Measurements from ENCODE around the gene GRHL3. TPM values are rescaled to one million over a fixed set of nuclear protein-coding genes. Genes with fewer than 3 reads are reported as not detected.

GRHL3 gene
- total and polyA plus RNA-seq, 2 donors (not counting 3 experiments of a cell fraction or from before 2014, with no cell fraction given): not detected

DNA sequence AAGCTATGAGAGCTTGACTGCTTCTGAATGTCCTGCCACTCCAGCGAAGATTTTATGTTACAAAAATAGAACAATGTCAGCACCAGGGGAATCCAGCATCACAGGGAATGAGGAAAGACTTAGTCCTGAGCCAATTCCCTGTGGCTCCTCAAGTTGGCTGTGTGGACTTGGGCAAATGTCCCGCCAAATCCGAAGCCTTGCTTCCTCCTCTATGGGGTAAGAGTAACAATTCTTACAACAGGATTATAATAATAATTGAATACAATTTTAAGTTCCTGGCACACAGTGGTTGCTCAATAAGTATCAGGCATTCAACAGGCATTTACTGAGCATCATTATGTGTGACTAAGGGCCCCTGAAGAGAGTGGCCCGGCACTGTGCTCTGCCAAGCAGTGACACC, 50.0 kb downstream of the GRHL3 start:
- Histone ChIP-seq H3K27me3 (ENCODE audit: control insufficient read depth in 2 of 2, insufficient read depth in 2 of 2, low read length in 2 of 2) (no peaks in the 10 kb centered on the region), H3K9me1 (replicated peaks; ENCODE audit: control insufficient read depth, extremely low read depth, insufficient read depth, low read length) (no peaks in the 10 kb centered on the region), H3K4me3 (replicated peaks in 1 of 3; ENCODE audit: insufficient read depth in 1 of 3, low read depth in 1 of 3, low read length in 3 of 3) (no peak overlapping the region), H3K27ac (ENCODE audit: insufficient read depth, low read depth, low read length) (no peak overlapping the region), H4K20me1 (replicated peaks; ENCODE audit: control insufficient read depth, extremely low read depth, insufficient read depth, low read length) (no peaks in the 10 kb centered on the region), H3K4me1 (ENCODE audit: control insufficient read depth, extremely low read depth, insufficient read depth, low read length) (no peaks in the 10 kb centered on the region), H2AFZ (ENCODE audit: low read depth, low read length) (no peak overlapping the region), H3K4me2 (ENCODE audit: insufficient read depth, low read length) (no peak overlapping the region), H3K9ac (replicated peaks; ENCODE audit: extremely low read depth, insufficient read depth, low read length) (no peak overlapping the region), H3K9me3 (replicated peaks; ENCODE audit: control insufficient read depth, insufficient read depth, low read length) (no peaks in the 10 kb centered on the region), H3K79me2 (ENCODE audit: control insufficient read depth, insufficient read depth, low read length) (no peaks in the 10 kb centered on the region), H3K36me3 (ENCODE audit: control insufficient read depth in 2 of 2, extremely low read depth in 1 of 2, insufficient read depth in 2 of 2, low read length in 2 of 2) (no peaks in the 10 kb centered on the region)
- FAIRE-seq (no peak), DNase-seq (ENCODE audit: low read depth, low spot score) (no peak)
- ChIA-PET CTCF (interaction anchor here (1.3 to 2.0 kb wide), 2 partner anchors 167 kb away, joined by 3 to 8 read pairs; no protein-coding TSS in a partner anchor), POLR2A (interaction anchor here (0.9 kb wide), 1 partner anchor 184 kb away, joined by 3 read pairs; no protein-coding TSS in a partner anchor)
- TF ChIP-seq MAX (IDR thresholded peaks at IDR 0.05; ENCODE audit: insufficient read depth, insufficient read length) (no peak), FOS (IDR thresholded peaks at IDR 0.05; ENCODE audit: borderline replicate concordance, insufficient read depth, low read length) (no peak), POLR2AphosphoS5 (IDR thresholded peaks at IDR 0.05; ENCODE audit: insufficient read depth, low read depth, low read length) (no peak), EZH2 (IDR thresholded peaks at IDR 0.05; ENCODE audit: borderline replicate concordance, low read depth, low read length, severe bottlenecking) (no peak)
- BruUV-seq (replicated peaks): no TSS peak
- dilution Hi-C loops (cut with MboI; ENCODE audit: extremely low pct_ligation_motif_present, low sequenced_read_pairs): no loop called here
- intact Hi-C loops (cut with micrococcal nuclease): no loop called here

DNA sequence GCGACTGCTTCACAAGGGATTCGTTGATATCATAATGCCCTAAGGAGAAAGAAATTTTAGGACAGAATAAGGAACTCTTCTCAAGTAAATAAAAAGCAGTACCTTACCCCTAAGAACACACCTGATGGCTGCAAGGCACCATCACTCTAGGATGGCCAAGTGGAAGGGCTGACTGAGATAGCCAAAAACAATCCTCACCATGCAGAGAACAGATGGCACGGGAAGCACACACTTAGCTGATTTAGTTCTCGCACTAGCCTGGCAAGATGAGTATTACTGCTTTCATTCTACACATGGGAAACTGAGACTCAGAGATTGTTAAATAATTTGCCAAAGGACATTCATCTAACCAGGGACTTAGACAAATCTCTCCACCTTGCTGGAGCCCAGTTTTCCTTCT, 50.6 kb downstream of the GRHL3 start:
- Histone ChIP-seq H3K36me3 (ENCODE audit: control insufficient read depth in 2 of 2, extremely low read depth in 1 of 2, insufficient read depth in 2 of 2, low read length in 2 of 2) (no peaks in the 10 kb centered on the region), H3K27me3 (ENCODE audit: control insufficient read depth in 2 of 2, insufficient read depth in 2 of 2, low read length in 2 of 2) (no peaks in the 10 kb centered on the region), H4K20me1 (replicated peaks; ENCODE audit: control insufficient read depth, extremely low read depth, insufficient read depth, low read length) (no peaks in the 10 kb centered on the region), H3K4me2 (ENCODE audit: insufficient read depth, low read length) (no peak overlapping the region), H3K4me1 (ENCODE audit: control insufficient read depth, extremely low read depth, insufficient read depth, low read length) (no peaks in the 10 kb centered on the region), H3K79me2 (ENCODE audit: control insufficient read depth, insufficient read depth, low read length) (no peaks in the 10 kb centered on the region), H3K9me3 (replicated peaks; ENCODE audit: control insufficient read depth, insufficient read depth, low read length) (no peaks in the 10 kb centered on the region), H2AFZ (ENCODE audit: low read depth, low read length) (no peak overlapping the region), H3K4me3 (replicated peaks in 1 of 3; ENCODE audit: insufficient read depth in 1 of 3, low read depth in 1 of 3, low read length in 3 of 3) (no peak overlapping the region), H3K27ac (ENCODE audit: insufficient read depth, low read depth, low read length) (no peak overlapping the region), H3K9me1 (replicated peaks; ENCODE audit: control insufficient read depth, extremely low read depth, insufficient read depth, low read length) (no peaks in the 10 kb centered on the region), H3K9ac (replicated peaks; ENCODE audit: extremely low read depth, insufficient read depth, low read length) (no peak overlapping the region)
- dilution Hi-C loops (cut with MboI; ENCODE audit: extremely low pct_ligation_motif_present, low sequenced_read_pairs) (no loop called here), intact Hi-C loops (cut with micrococcal nuclease) (no loop called here)
- ChIA-PET CTCF (interaction anchor here (1.3 kb wide), 1 partner anchor 168 kb away, joined by 3 read pairs; no protein-coding TSS in a partner anchor), POLR2A (no interaction called here)
- DNase-seq (ENCODE audit: low read depth, low spot score): no peak
- no peak for FAIRE-seq
- TF ChIP-seq EZH2 (IDR thresholded peaks at IDR 0.05; ENCODE audit: borderline replicate concordance, low read depth, low read length, severe bottlenecking): no peak
- no peak for TF ChIP-seq CTCF (IDR thresholded peaks at IDR 0.05; ENCODE audit: extremely low read depth in 1 of 2, insufficient read depth in 1 of 2, low read depth in 1 of 2, low read length in 2 of 2)
- TF ChIP-seq MAX (IDR thresholded peaks at IDR 0.05; ENCODE audit: insufficient read depth, insufficient read length): no peak
- TF ChIP-seq MYC (IDR thresholded peaks at IDR 0.05; ENCODE audit: low read depth, low read length): no peak
- no peak for TF ChIP-seq FOS (IDR thresholded peaks at IDR 0.05; ENCODE audit: borderline replicate concordance, insufficient read depth, low read length)
- no peak for TF ChIP-seq GATA2 (IDR thresholded peaks at IDR 0.05; ENCODE audit: insufficient read depth, insufficient read length, low read depth, low read length)
- TF ChIP-seq POLR2AphosphoS5 (IDR thresholded peaks at IDR 0.05; ENCODE audit: insufficient read depth, low read depth, low read length): no peak
- TF ChIP-seq POLR2A (IDR thresholded peaks at IDR 0.05; ENCODE audit: low read depth, low read length): no peak
- no peak for TF ChIP-seq JUN (IDR thresholded peaks at IDR 0.05; ENCODE audit: borderline replicate concordance, insufficient read depth, insufficient read length, low read depth)
- no TSS peak for BruUV-seq (replicated peaks)
